ENCODE measurements around the gene KCNN3. TPM values are rescaled to one million over a fixed set of nuclear protein-coding genes. Genes with fewer than 3 reads are reported as not detected.

KCNN3 gene
- total RNA-seq, 2 donors from 2014 or later, result 0.08 TPM; not detected in 1

- H3K4me1 Mint-ChIP-seq (ENCODE audit: low read depth in 2 of 2), result peaks cover 2 to 12% of the 10 kb centered on the region in 2 donors
- ATAC-seq, result no peak
- H3K9me3 Mint-ChIP-seq, result no peaks in the 10 kb centered on the region
- H3K27ac Mint-ChIP-seq, result no peak overlapping the region
- H3K4me3 Mint-ChIP-seq, result no peak overlapping the region
- no peaks in the 10 kb centered on the region for H3K36me3 Mint-ChIP-seq
- H3K27me3 Mint-ChIP-seq, result peaks cover 20 to 38% of the 10 kb centered on the region in 2 donors
- DNase-seq (ENCODE audit: low spot score), result no peak
Measured at GRCh38 chr1:154861607-154862094, 8.4 kb downstream of the KCNN3 start.

GRCh38 chr1:154860156-154860870 lies 9.8 kb downstream of the KCNN3 start:
- Mint-ChIP-seq H3K4me3 (peak overlapping the region; percentile 56), H3K9me3 (no peaks in the 10 kb centered on the region), H3K4me1 (ENCODE audit: low read depth in 2 of 2) (peaks cover 2 to 12% of the 10 kb centered on the region in 2 donors), H3K27ac (no peak overlapping the region), H3K27me3 (peaks cover 19 to 31% of the 10 kb centered on the region in 2 donors), H3K36me3 (no peaks in the 10 kb centered on the region)
- DNase-seq (ENCODE audit: low spot score) (no peak), ATAC-seq (peak; percentile 25 to 43)

- Mint-ChIP-seq H3K4me1 (ENCODE audit: low read depth in 2 of 2) (peaks cover 2 to 12% of the 10 kb centered on the region in 2 donors), H3K36me3 (no peaks in the 10 kb centered on the region), H3K4me3 (no peak overlapping the region), H3K27me3 (peaks cover 19 to 31% of the 10 kb centered on the region in 2 donors), H3K27ac (no peak overlapping the region), H3K9me3 (no peaks in the 10 kb centered on the region)
- no peak for DNase-seq (ENCODE audit: low spot score)
- ATAC-seq, result peak in 1 of 2 donors; percentile 62
Measured at GRCh38 chr1:154859786-154860155, 10.3 kb downstream of the KCNN3 start.

- ATAC-seq (no peak), DNase-seq (ENCODE audit: low spot score) (no peak)
- H3K9me3 Mint-ChIP-seq, result no peaks in the 10 kb centered on the region
- peaks cover 2 to 8% of the 10 kb centered on the region in 2 donors for H3K4me1 Mint-ChIP-seq (ENCODE audit: low read depth in 2 of 2)
- no peak overlapping the region for H3K4me3 Mint-ChIP-seq
- no peaks in the 10 kb centered on the region for H3K36me3 Mint-ChIP-seq
- H3K27me3 Mint-ChIP-seq, result peaks cover 16 to 27% of the 10 kb centered on the region in 2 donors
- H3K27ac Mint-ChIP-seq, result no peak overlapping the region
Measured at GRCh38 chr1:154859151-154859785, 10.8 kb downstream of the KCNN3 start.

GRCh38 chr1:154857441-154858215 lies 12.5 kb downstream of the KCNN3 start:
- ATAC-seq, result peak in 1 of 2 donors; percentile 17
- no peak overlapping the region for H3K4me3 Mint-ChIP-seq
- peaks cover 13 to 16% of the 10 kb centered on the region in 2 donors for H3K27me3 Mint-ChIP-seq

GRCh38 chr1:154857022-154857421 lies 13.1 kb downstream of the KCNN3 start:
- peaks cover 2 to 6% of the 10 kb centered on the region in 2 donors for H3K4me1 Mint-ChIP-seq (ENCODE audit: low read depth in 2 of 2)
- H3K4me3 Mint-ChIP-seq, result no peak overlapping the region
- no peaks in the 10 kb centered on the region for H3K36me3 Mint-ChIP-seq
- H3K9me3 Mint-ChIP-seq, result no peaks in the 10 kb centered on the region
- no peak for DNase-seq (ENCODE audit: low spot score)
- H3K27ac Mint-ChIP-seq, result no peak overlapping the region
- peaks cover 7 to 13% of the 10 kb centered on the region in 2 donors for H3K27me3 Mint-ChIP-seq
- no peak for ATAC-seq

More at GRCh38 chr1:154857441-154858215, 12.5 kb downstream of the KCNN3 start:
- no peak overlapping the region for H3K27ac Mint-ChIP-seq
- H3K9me3 Mint-ChIP-seq, result no peaks in the 10 kb centered on the region
- H3K4me1 Mint-ChIP-seq (ENCODE audit: low read depth in 2 of 2), result peaks cover 2 to 6% of the 10 kb centered on the region in 2 donors
- DNase-seq (ENCODE audit: low spot score), result no peak
- H3K36me3 Mint-ChIP-seq, result no peaks in the 10 kb centered on the region

- ATAC-seq, result no peak
- Mint-ChIP-seq H3K27ac (no peak overlapping the region), H3K27me3 (peaks cover 2 to 11% of the 10 kb centered on the region in 2 donors)
Measured at GRCh38 chr1:154856544-154856943, 13.5 kb downstream of the KCNN3 start.

GRCh38 chr1:154856049-154856448 lies 14.0 kb downstream of the KCNN3 start:
- H3K27ac Mint-ChIP-seq, result no peak overlapping the region
- DNase-seq (ENCODE audit: low spot score), result no peak
- no peaks in the 10 kb centered on the region for H3K9me3 Mint-ChIP-seq
- no peak overlapping the region for H3K4me3 Mint-ChIP-seq
- H3K27me3 Mint-ChIP-seq, result peaks cover 0 to 8% of the 10 kb centered on the region in 2 donors
- H3K4me1 Mint-ChIP-seq (ENCODE audit: low read depth in 2 of 2), result peaks cover 2 to 6% of the 10 kb centered on the region in 2 donors
- H3K36me3 Mint-ChIP-seq, result no peaks in the 10 kb centered on the region
- ATAC-seq, result no peak

More at GRCh38 chr1:154856544-154856943, 13.5 kb downstream of the KCNN3 start:
- Mint-ChIP-seq H3K4me3 (no peak overlapping the region), H3K4me1 (ENCODE audit: low read depth in 2 of 2) (peaks cover 2 to 6% of the 10 kb centered on the region in 2 donors), H3K36me3 (no peaks in the 10 kb centered on the region), H3K9me3 (no peaks in the 10 kb centered on the region)
- no peak for DNase-seq (ENCODE audit: low spot score)

GRCh38 chr1:154855186-154855851 lies 14.8 kb downstream of the KCNN3 start:
- Mint-ChIP-seq H3K27ac (no peak overlapping the region), H3K27me3 (peaks cover 0 to 7% of the 10 kb centered on the region in 2 donors), H3K9me3 (no peaks in the 10 kb centered on the region), H3K4me3 (no peak overlapping the region), H3K4me1 (ENCODE audit: low read depth in 2 of 2) (peaks cover 1 to 4% of the 10 kb centered on the region in 2 donors), H3K36me3 (no peaks in the 10 kb centered on the region)
- ATAC-seq (no peak), DNase-seq (ENCODE audit: low spot score) (no peak)

GRCh38 chr1:154852845-154853244 lies 17.2 kb downstream of the KCNN3 start:
- ATAC-seq, result no peak
- Mint-ChIP-seq H3K36me3 (no peaks in the 10 kb centered on the region), H3K27ac (no peak overlapping the region), H3K9me3 (no peaks in the 10 kb centered on the region), H3K4me3 (no peak overlapping the region), H3K27me3 (peaks cover 7 to 11% of the 10 kb centered on the region in 2 donors), H3K4me1 (ENCODE audit: low read depth in 2 of 2) (peaks cover 0 to 6% of the 10 kb centered on the region in 2 donors)
- no peak for DNase-seq (ENCODE audit: low spot score)

GRCh38 chr1:154851392-154852177 lies 18.5 kb downstream of the KCNN3 start:
- H3K27me3 Mint-ChIP-seq, result peaks cover 6 to 14% of the 10 kb centered on the region in 2 donors
- no peaks in the 10 kb centered on the region for H3K36me3 Mint-ChIP-seq
- H3K4me3 Mint-ChIP-seq, result no peak overlapping the region
- no peaks in the 10 kb centered on the region for H3K9me3 Mint-ChIP-seq
- H3K27ac Mint-ChIP-seq, result no peak overlapping the region
- H3K4me1 Mint-ChIP-seq (ENCODE audit: low read depth in 2 of 2), result peaks cover 0 to 6% of the 10 kb centered on the region in 2 donors
- no peak for ATAC-seq
- DNase-seq (ENCODE audit: low spot score), result no peak

GRCh38 chr1:154849645-154850131 lies 20.4 kb downstream of the KCNN3 start:
- DNase-seq (ENCODE audit: low spot score), result no peak
- Mint-ChIP-seq H3K4me3 (no peak overlapping the region), H3K9me3 (no peaks in the 10 kb centered on the region), H3K27me3 (peaks cover 3 to 14% of the 10 kb centered on the region in 2 donors), H3K27ac (no peak overlapping the region), H3K36me3 (no peaks in the 10 kb centered on the region), H3K4me1 (ENCODE audit: low read depth in 2 of 2) (peaks cover 0 to 6% of the 10 kb centered on the region in 2 donors)
- peak in 1 of 2 donors; percentile 67 for ATAC-seq

Measured in natural killer cell treated with Interleukin-12 subunit alpha and Interleukin-12 subunit beta and Interleukin-15 and Interleukin-18, amount 100 ng/mL, for 72 hours (primary cell).